ENCODE data around the gene TSPEAR. TPM values are rescaled to one million over a fixed set of nuclear protein-coding genes. Genes with fewer than 3 reads are reported as not detected.

TSPEAR gene
- total RNA-seq, 1 experiment from 2014 or later = not detected

GRCh38 chr21:44706706-44707581 lies 4.4 kb downstream of the TSPEAR start:
- no peak for TF ChIP-seq CTCF (IDR thresholded peaks at IDR 0.05; ENCODE audit: unreplicated experiment)
- intact Hi-C loops (cut with micrococcal nuclease; ENCODE audit: unreplicated experiment) = no loop called here
- CTCF ChIA-PET = no interaction called here
- Mint-ChIP-seq H3K27me3 (ENCODE audit: unreplicated experiment) (peaks cover 86% of the 10 kb centered on the region), H3K9me3 (ENCODE audit: low read depth, unreplicated experiment) (peaks cover 3% of the 10 kb centered on the region), H3K4me1 (ENCODE audit: low read depth, unreplicated experiment) (no peaks in the 10 kb centered on the region), H3K36me3 (ENCODE audit: insufficient read depth, unreplicated experiment) (no peaks in the 10 kb centered on the region), H3K27ac (ENCODE audit: unreplicated experiment) (no peak overlapping the region), H3K4me3 (ENCODE audit: low read depth, unreplicated experiment) (no peak overlapping the region)
- no peak for DNase-seq
- no TSS peak for BruUV-seq (replicated peaks)

GRCh38 chr21:44706026-44706705 lies 5.2 kb downstream of the TSPEAR start:
- Mint-ChIP-seq H3K4me3 (ENCODE audit: low read depth, unreplicated experiment) (no peak overlapping the region), H3K4me1 (ENCODE audit: low read depth, unreplicated experiment) (no peaks in the 10 kb centered on the region), H3K27ac (ENCODE audit: unreplicated experiment) (no peak overlapping the region), H3K9me3 (ENCODE audit: low read depth, unreplicated experiment) (peaks cover 3% of the 10 kb centered on the region), H3K36me3 (ENCODE audit: insufficient read depth, unreplicated experiment) (no peaks in the 10 kb centered on the region), H3K27me3 (ENCODE audit: unreplicated experiment) (peaks cover 86% of the 10 kb centered on the region)
- intact Hi-C loops (cut with micrococcal nuclease; ENCODE audit: unreplicated experiment) = no loop called here
- CTCF ChIA-PET = no interaction called here
- DNase-seq = no peak
- TF ChIP-seq CTCF (IDR thresholded peaks at IDR 0.05; ENCODE audit: unreplicated experiment) = no peak
- BruUV-seq (replicated peaks) = no TSS peak

- DNase-seq = no peak
- BruUV-seq (replicated peaks) = no TSS peak
- H3K36me3 Mint-ChIP-seq (ENCODE audit: insufficient read depth, unreplicated experiment) = no peaks in the 10 kb centered on the region
- no peaks in the 10 kb centered on the region for H3K4me1 Mint-ChIP-seq (ENCODE audit: low read depth, unreplicated experiment)
- no peak overlapping the region for H3K4me3 Mint-ChIP-seq (ENCODE audit: low read depth, unreplicated experiment)
- no peak for TF ChIP-seq CTCF (IDR thresholded peaks at IDR 0.05; ENCODE audit: unreplicated experiment)
- H3K27ac Mint-ChIP-seq (ENCODE audit: unreplicated experiment) = no peak overlapping the region
- CTCF ChIA-PET = no interaction called here
- intact Hi-C loops (cut with micrococcal nuclease; ENCODE audit: unreplicated experiment) = no loop called here
- H3K27me3 Mint-ChIP-seq (ENCODE audit: unreplicated experiment) = peaks cover 91% of the 10 kb centered on the region
- H3K9me3 Mint-ChIP-seq (ENCODE audit: low read depth, unreplicated experiment) = peaks cover 3% of the 10 kb centered on the region
Measured at GRCh38 chr21:44704636-44705001, 6.8 kb downstream of the TSPEAR start.

- CTCF ChIA-PET = no interaction called here
- no peak for DNase-seq
- Mint-ChIP-seq H3K27ac (ENCODE audit: unreplicated experiment) (no peak overlapping the region), H3K9me3 (ENCODE audit: low read depth, unreplicated experiment) (peaks cover 3% of the 10 kb centered on the region), H3K27me3 (ENCODE audit: unreplicated experiment) (peaks cover 91% of the 10 kb centered on the region), H3K36me3 (ENCODE audit: insufficient read depth, unreplicated experiment) (no peaks in the 10 kb centered on the region), H3K4me3 (ENCODE audit: low read depth, unreplicated experiment) (no peak overlapping the region), H3K4me1 (ENCODE audit: low read depth, unreplicated experiment) (no peaks in the 10 kb centered on the region)
- BruUV-seq (replicated peaks) = no TSS peak
- intact Hi-C loops (cut with micrococcal nuclease; ENCODE audit: unreplicated experiment) = no loop called here
- TF ChIP-seq CTCF (IDR thresholded peaks at IDR 0.05; ENCODE audit: unreplicated experiment) = no peak
Measured at GRCh38 chr21:44703731-44704635, 7.4 kb downstream of the TSPEAR start.

All from Calu3 (cell line).